NCI-H510A treated with DMSO at 0.1 percent for 48 hours (cell line): Measurements from ENCODE around the gene SLC8B1.

Experiments used
- DNase-seq: peaks from one replicate; lab custom pipeline; 2025; lab: John Stamatoyannopoulos, UW

Gene SLC8B1

GRCh38 chr12:113322343-113322742 is 12.6 kb downstream of the SLC8B1 start:
- DNase-seq: no peak

- no peak for DNase-seq
These were observed 14.5 kb downstream of the SLC8B1 start for GRCh38 chr12:113320401-113320800.

- DNase-seq: no peak
These were observed 15.8 kb downstream of the SLC8B1 start for GRCh38 chr12:113318900-113319628.

- no peak for DNase-seq
These were observed 16.8 kb downstream of the SLC8B1 start for GRCh38 chr12:113318046-113318656.

- DNase-seq: no peak
These were observed 17.8 kb downstream of the SLC8B1 start for GRCh38 chr12:113317122-113317521.

- DNase-seq: no peak
These were observed 18.8 kb downstream of the SLC8B1 start for GRCh38 chr12:113316155-113316554.

- no peak for DNase-seq
These were observed 19.6 kb downstream of the SLC8B1 start for GRCh38 chr12:113315358-113315757.

- no peak for DNase-seq
These were observed 20.8 kb downstream of the SLC8B1 start for GRCh38 chr12:113314121-113314529.

GRCh38 chr12:113310489-113310888 is 24.4 kb downstream of the SLC8B1 start:
- no peak for DNase-seq

GRCh38 chr12:113306382-113306781 is 28.5 kb downstream of the SLC8B1 start:
- no peak for DNase-seq

- DNase-seq: no peak
These were observed 29.5 kb downstream of the SLC8B1 start for GRCh38 chr12:113305281-113305856.

GRCh38 chr12:113302886-113303640 is 31.8 kb downstream of the SLC8B1 start:
- no peak for DNase-seq

GRCh38 chr12:113302466-113302865 is 32.4 kb downstream of the SLC8B1 start:
- no peak for DNase-seq

- DNase-seq: no peak
These were observed 33.1 kb downstream of the SLC8B1 start for GRCh38 chr12:113301811-113302210.

- DNase-seq: no peak
These were observed 35.2 kb downstream of the SLC8B1 start for GRCh38 chr12:113299619-113300237.

- DNase-seq: no peak
These were observed 35.9 kb downstream of the SLC8B1 start for GRCh38 chr12:113298861-113299545.

- DNase-seq: no peak
These were observed 36.5 kb downstream of the SLC8B1 start for GRCh38 chr12:113298472-113298817.

GRCh38 chr12:113297621-113298471 is 37.1 kb downstream of the SLC8B1 start:
- no peak for DNase-seq

- DNase-seq: no peak
These were observed 37.7 kb downstream of the SLC8B1 start for GRCh38 chr12:113297214-113297587.

GRCh38 chr12:113296557-113297213 is 38.2 kb downstream of the SLC8B1 start:
- no peak for DNase-seq
